MV-4-11 (cell line): ENCODE data around the gene RFT1.

Experiments used
- DNase-seq: peaks from one replicate; lab custom pipeline; 2025; lab: John Stamatoyannopoulos, UW

The RFT1 gene

DNA sequence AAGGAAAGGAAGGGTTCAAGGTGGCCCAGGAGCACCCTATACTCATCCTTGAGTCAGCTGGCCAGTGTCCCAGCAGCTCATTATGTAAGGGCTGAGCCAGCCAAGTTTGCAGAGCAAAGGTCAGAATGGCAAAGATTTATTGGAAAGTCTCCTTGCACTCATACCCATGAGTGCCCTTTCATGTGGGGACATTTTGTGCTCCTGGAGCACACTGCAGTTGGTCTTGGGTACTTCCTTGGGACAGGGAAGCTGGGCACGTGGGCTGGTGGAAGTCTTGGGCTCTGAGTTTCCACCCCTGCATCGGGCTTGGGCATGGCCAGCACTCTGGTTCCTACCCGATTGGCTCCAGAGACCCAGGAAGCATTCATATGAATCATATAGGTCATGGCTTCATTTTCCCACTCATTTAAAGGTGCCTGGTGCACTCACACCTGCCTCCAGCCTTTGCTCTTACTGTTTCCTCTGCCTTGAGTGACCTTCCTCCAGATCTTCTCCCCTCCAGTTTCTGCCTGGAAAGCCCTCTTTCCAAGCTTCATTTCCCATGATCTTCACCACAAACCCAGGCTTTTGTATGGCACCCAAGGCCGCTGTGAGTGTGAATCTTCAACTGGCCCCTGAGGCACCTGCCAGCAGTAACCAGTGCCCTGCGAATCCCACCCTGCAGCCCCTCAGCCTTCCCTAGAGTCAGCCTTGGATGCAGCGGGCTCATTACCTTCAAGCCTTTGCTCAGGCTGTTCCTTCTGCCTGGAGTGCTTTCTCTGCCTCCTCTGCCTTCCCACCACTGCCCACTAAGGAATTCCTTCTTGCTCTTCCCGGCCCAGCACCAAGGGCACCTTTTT lies 20.2 kb upstream of the RFT1 start:
- DNase-seq, result no peak

DNA sequence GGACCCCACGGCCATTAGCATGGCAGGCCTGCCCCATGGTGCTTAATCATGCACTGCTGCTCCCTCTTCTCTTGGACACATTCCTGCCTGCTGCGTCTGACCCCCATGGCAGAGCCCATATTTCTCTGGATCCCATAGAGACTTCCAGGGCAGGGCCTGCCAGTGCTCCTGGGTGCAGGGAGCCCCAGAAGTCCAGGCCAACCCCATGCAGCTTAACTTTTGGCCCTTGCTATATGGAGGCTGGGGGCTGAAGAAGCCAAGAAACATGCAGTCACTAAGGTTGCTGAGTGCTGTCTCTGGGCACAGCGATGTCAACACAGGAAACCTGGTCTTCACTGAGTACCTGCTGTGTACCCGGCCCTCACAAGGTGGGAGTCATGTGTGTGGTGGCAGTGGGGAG lies 19.5 kb upstream of the RFT1 start:
- no peak for DNase-seq

DNA sequence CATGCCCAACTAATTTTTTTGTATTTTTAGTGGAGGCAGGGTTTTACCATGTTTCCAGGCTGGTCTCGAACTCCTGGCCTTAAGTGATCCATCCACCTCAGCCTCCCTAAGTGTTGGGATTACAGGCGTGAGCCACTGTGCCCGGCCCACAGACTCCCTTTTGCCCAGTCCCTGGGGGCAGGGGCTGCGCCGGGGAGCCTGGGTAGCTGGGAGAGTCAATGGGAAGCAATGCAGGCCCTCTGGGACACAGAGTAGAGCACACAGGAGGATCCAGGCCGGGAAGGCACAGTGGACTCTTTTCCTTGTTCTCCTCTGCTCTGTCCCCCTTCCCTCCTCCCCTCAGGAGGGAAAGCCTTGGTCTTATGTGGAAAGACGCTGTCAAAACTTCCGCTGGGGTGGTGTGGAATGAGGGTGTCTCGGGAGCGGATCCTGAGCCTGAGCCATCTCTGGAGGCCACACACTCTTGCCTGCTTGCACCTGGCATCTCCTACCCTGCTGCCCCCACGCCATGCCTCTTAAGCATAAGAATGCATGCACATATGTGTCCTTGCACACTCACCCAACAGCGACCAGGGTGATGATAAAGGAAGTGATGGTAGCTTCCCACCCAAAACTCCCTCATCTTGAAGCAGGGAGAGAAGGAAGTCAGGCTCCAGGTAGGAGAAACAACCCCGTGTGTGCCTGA lies 18.9 kb upstream of the RFT1 start:
- no peak for DNase-seq

DNA sequence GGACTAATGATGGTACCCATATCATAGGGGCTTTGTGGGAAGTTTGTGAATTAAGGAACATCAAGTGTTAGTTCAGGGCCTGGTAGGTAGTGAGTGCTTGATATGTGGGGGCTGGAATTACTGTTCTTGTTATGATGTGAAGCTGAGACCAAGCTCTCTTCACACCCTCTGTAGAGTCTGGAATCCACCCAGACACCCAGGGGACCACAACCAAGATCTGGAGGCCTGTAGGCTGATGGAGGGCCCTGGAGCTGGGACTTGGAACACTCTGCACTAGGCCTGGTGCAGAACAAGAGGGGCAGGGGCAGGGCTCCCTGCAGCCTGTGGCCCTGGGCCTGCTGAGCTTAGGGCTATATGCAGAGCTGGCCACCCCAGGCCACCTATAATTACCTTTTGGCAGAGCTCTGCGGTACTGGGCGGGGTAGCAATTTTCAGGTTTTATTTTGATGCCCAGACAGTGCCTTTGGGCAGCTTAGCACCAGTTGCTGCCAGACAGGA lies 17.7 kb upstream of the RFT1 start:
- DNase-seq, result no peak

DNA sequence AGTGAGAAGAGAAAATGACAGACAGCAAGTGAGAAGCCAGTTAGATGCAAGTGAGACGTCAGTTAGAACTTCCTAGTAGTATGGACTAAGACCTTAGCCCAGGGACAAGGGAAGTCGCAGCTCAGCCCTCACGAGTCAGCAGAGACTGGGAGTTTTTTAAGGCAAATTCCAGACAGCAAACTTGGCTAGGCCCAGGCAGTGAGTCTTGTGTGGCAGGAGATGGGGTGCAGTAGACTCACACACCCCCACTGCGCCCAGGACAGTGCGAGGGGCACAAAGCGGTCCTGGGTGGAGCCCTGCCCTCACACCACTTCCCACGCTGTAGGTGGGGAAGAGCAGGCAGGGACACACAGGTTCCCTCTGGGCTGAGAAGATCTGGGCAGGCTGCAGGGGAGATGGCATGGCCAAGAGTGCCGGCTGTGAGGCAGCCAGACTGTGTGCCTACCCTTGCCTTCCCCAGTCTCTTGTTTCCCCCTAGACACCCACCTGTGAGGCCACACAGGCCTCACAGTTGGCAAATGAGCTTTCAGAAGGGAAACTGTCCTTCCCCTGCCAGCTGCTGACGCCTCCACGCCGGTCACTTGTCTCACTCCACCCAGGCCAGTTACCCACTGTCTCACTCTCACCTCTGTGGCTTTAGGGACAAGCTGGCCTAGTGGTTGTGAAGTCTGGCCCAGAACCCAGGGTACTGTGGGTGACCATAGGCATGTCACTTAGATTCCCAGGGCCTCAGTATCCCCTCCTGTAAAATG lies 17.1 kb upstream of the RFT1 start:
- DNase-seq, result peak; percentile 53

DNA sequence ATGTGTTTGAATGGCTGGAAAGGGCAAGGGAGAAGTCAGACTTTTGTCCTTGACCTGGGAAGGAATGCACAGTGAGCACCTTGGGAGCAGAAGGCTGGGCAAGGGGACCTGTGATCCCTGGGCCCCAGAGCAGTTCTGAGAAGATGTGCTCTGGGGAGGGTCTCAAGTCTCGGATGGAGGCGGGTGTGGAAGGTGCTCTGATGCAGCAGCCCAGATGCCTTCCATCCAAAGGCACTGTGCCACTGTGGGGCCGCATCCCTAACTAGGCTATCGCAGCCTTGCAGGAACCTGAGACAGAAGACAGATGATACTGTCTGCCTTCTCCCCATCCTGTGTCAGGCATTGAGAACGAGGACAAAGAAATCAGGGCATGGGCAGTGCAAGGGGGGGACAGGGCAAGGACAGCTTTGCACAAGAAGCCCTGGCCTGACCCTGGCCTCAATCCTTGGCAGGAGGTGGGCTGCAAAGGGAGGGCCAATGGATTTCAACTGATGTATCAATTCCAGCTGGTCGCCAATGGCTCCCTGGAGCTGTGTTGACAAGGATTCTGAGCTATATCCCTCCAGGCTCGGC lies 16.2 kb upstream of the RFT1 start:
- no peak for DNase-seq

DNA sequence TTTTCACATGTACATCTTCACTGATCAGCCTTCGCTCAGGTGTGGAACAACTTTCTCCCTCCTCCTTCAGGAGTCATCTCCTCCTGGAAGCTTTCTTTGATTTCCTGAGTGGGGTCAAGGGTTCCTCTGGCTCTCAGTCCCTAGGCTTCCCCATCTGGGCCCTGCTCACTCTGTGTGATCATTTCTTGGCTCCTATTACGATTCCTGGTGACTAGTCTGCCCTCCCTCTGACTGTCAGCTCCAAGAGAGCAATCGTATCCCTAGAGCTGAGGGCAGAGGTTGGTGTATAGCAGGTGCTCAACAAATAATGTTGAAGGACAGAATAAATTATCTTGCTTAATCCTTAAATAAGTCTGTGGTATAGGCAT lies 15.5 kb upstream of the RFT1 start:
- no peak for DNase-seq

DNA sequence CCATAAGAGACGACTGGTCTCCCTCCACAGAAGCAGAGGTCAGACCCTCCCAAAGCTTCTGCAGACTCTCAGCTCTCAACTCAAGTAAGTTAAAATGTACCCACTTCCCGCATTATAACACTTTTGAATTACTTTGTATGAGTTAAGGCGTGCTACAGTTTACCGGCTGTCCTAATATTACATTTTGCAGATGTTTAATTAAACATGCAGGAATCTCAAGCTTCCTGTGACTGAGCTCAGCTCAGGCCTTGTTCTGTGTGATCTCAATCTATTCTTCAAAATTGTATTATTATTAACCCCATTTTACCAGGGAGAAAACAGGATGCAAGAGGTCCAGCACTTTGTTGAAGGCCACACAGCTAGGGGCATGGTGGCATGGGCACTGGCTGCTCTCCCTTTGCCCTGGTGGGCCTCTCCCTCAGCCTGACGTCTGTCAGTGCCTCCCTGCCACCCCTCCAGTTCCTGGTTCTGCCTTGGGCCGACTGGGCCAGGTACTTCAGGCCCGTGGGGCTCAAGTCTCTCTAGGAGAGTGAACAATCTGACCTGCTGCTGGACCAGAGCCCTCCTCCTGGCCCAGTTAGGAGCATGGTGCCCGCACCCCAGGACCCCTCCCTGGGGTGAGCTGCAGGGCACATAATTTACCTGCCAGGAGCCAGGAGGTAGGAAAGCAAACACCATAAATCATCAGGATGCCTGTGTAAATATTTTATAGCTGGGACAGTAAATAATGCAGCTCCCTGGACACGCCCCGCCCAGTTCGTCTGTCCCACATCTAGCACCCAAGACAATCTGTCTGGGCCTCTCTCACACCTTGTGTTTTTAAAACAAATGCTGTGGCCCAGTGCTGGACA lies 14.9 kb upstream of the RFT1 start:
- DNase-seq, result no peak

DNA sequence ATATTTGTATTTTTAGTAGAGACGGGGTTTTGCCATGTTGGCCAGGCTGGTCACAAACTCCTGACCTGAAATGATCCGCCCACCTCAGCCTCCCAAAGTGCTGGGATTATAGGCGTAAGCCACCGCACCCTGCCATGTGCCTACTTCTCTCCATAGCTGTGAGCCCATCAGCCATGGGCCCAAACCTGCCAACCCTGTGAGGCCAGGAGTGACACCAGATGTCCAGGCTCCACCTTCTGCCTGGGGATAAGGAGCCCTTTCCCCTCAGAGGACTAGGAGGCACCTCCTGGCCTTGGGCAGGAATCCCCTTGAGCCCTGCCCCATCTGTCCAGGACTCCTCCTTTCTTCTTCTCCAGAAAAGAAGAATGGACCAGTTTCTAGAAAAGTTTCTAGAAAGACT lies 14.2 kb upstream of the RFT1 start:
- no peak for DNase-seq

DNA sequence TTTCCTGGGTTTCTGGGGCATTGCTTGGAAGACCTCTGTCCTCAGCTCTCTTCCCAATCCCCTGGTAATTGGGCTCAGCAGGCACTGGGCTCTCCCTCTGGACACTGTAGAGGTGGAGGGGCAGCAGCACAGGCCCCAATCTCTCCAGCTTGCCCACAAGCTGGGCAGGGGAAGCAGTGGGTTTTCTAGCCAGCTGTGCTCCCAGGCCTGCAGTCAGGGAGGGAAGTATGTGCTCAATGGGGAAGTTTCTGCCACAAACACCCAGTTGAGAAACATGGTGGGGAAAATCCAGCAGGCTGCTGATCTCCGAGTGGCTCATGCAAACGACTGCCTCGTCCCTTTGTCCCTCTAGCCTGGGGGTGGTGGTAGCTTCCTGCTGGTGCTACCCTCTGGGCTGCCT lies 12.8 kb upstream of the RFT1 start:
- DNase-seq, result peak; percentile 88

DNA sequence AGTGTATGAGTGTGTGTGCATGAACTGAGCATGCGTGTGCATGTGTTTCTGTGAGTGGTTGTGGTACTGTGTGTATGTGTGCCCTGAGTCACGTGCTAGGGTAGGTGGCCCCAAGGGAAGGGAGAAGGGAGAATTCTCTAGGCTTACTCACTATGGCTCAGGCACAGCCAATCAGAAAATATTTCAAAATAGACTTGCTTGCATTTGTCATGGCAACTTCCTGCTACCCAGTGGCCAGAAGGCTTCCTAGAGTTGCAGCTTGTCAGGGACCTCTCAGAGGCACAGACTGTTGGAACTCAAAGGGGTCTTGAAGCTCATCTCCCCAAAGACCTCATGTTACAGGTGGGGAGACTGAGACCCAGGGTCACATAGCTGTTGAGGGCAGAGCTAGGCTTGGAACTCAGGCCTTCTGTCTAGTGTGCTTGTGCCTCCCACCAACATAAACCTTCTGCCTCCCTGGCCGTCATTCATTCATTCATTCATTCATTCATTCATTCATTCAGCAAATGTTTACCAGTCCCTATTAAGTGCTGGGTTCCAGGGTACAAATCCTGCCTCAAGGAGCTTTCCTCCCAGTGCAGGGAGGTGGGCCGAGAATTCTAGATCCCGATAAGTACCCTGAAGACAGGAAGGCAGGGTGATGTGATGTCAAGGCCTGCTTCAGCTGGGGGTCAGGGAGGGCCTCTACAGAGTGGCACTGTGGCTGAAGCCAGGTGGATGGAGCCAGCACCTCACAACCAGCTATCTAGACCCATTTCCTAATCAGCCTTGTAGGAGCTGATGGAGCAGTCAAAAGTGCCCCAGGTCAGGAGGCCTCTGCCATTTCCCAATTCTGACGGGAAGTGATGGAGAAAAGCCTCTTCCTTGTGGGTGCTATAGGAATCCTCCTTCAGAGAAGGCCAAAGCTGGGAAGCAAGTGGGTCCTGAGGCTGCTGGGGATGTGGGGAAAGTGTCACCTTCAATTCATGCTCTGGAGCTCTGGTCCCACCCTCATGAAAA lies 10.9 kb upstream of the RFT1 start:
- peak; percentile 98 for DNase-seq

DNA sequence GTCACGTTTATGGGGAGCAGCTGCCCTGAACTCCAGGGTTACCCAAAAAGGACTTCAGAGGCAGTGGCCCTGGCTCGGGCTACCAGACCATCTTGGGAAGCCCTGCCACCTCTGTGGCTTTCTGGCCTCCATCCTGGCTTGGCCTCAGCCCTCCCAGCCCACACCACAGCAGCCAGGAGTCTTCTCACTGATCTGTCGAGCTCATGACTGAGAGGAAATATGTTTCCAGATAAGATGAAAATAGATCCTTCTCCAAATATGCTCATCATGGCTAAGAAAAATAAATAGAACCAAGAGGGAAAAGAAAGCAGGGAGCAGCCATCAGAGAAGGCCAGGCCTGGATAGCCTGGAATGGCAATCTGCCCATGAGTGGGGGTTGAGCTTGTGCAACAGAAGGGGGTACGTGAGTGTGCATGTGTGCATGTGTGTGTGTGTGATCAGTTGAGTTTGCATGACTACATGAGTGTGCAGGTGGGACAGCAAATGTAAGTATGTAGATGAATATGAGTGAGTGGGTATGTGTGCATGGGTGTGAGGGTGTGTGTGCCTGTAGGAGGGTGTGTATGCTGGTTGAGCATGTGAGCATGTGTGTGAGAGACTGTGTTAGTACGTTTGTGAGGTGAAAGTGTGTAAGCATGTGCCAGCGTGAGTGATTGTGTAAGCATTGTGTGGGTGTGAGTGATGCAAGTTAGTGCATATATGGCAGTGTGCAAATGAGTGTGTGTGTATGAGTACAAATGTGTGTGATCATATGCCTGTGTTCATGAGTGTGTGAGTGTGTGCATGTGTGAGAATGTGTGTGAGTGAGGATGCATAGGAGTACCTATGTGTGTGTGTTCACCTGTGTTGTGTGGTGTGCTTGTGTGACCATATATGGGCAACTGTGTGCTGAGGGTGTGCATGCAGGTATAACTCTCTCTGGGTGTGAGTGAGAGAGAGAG lies 9.9 kb upstream of the RFT1 start:
- DNase-seq, result peak; percentile 19

DNA sequence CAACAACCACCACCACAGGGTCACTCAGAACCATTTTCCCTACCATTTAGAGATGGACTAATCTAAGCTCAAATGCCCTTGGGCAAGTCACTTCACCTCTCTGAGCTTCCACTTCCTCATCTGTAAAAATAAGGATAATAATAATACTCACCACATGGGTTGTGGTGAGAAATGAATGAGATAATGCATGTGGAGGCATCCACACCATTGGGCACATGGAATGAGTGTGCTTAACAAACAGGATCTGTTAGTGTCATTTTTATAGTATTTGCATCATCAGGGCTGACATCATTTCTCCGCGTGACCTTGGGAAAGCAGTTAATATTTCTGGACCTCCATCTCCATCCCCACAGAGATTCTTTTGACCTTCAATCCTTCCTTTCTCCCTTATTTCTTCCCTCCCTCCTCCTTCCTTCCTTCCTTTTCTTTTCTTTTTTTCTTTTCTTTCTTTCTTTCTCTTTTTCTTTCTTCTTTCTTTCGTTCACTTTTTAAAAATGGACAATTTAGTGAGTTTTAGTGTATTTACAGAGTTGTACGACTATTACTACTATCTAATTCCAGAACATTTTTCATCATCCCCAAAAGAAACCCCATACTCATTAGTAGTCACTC lies 7.7 kb upstream of the RFT1 start:
- peak; percentile 72 for DNase-seq

DNA sequence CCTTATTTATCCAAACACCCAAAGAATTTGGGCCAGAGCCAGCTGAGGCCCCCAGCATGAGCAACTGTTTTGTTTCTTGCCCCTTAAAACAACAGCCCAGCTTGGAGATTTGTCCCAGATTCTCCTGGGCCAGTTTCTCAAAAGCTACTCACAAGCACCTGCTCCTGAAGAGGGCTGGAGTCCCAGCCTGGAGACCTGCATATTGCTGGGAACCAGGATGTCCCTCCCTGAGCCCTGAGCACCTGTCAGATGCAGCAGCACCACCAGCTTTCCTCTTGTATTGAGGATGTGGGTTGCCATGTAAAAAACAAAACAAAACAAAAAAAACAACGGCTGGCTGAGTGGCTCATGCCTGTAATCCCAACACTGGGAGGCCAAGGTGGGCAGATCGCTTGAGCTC lies 7.0 kb upstream of the RFT1 start:
- DNase-seq, result no peak

DNA sequence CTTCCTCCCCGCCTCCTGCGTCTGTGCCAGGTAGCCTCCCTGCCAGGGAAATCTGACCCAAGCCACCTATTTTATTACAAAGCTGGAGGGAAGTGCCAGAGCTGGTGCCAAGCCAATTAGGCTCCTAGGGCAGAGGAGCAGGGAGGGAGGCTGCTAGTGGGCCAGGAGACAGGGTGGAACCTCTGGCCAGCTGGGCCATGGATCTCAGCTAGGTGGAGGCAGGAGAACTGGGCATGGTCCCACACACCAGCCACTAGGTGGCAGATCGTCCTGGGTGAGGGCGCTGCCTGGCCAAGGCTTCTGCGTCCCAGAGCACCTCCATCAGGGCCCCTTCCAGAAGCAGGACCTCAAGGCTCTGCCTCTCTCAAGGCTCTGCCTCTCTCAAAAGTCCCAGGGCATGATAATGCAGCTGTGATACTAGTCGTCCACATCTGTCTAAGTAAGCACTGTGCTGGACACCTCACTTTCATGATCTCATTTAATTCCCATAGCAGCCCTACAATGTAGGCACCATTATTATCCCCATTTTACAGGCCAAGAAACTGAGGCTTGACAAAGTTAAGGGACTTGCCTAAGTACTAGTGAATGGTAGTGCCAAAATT lies 4.5 kb upstream of the RFT1 start:
- peak; percentile 68 for DNase-seq

DNA sequence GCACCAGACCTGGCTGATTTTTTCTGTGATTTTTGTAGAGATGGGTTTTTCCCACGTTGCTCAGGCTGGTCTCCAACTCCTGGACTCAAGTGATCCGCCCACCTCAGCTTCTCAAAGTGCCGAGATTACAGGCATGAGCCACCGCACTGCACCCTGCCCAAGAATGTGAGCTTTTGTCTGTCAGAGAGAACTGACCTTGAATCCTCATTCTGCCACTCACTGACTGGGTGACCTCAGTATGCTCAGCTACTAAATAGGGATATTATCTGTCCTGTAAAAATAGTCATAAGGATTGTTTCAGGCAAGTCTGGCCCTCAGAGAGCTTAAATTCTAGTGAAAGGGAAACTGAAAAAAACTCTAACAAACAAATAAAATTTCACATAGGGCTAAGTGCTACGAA lies 2.1 kb upstream of the RFT1 start:
- DNase-seq, result no peak

DNA sequence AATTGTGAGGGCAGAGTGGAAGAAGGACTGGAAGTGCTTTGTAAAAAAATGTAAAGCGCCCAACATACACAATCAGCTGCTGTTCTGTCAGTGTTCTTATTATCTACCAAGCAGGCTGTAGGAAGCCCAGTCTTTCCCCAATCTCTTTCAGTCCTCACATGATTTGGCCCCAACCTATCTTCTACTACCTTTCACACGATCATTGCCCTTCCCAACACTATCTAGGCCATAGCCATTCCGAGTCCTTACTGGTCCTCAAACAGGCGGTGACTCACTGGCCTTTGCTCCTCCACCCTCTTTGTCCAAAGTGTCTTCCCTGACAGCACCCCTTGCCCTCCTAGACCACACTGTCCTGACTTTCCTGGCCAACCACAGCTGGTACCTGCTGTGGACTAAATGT lies 861 bp upstream of the RFT1 start:
- peak; percentile 31 for DNase-seq

DNA sequence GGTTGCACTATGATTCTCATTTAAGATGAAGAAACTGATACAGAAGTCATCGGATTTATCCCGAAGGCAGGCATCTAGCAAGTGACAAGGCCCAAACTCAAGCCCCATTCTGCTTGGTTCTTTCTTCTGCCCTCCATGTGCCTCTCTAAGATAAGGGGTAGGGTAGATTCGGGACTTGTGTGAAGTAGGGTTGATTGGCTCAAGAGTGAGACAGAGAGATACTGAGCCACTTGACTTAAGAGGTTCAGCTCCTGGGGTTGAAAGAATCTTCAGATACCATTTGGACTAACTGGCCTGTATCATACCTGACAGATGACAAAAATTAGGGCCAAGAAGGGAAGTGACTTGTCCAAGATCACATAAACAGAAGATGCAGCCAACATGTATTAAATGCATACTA lies 891 bp downstream of the RFT1 start:
- DNase-seq, result no peak
